Amniotic stem cell (primary cell): ENCODE results near the gene KLF5.

ENCODE experiments used
- DNase-seq: peaks from one replicate; lab custom pipeline; 2025; lab: John Stamatoyannopoulos, UW

Gene KLF5

DNA sequence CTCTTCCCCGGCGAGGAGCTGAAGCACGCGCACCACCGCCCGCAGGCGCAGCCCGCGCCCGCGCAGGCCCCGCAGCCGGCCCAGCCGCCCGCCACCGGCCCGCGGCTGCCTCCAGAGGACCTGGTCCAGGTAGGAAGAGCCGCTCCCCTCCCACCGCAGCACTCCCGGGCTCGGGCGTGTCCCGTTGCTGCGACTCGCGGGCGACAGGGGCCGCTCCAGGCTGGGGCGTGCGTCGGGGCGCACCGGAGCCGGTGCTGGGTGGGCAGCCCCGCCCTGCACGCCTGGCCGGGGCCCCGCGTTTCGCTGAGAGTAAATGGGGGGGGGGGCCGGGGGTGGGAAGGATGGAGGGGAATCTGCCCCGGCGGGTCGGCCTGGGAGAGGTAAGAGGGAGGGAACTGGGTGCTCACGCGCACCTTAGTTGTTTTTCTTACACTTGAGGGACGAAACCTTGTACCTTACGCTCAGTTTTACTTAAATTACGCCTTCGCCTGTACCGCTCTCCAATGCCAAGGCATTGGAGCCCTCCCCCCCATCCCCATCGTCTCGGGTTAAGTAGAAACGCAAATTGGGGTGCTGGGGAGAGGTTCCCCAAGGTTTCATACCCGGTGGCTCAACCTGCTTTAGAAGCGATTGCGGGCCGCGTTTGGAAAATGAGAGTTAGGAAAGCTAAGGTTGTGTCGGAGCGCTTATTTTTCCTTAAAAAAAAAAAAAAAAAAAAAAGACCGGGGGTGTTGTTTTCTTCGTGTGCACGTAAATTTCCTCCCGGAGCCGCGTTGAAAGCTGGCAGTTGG, 850 bp downstream of the KLF5 start:
- DNase-seq = peak; percentile 8

DNA sequence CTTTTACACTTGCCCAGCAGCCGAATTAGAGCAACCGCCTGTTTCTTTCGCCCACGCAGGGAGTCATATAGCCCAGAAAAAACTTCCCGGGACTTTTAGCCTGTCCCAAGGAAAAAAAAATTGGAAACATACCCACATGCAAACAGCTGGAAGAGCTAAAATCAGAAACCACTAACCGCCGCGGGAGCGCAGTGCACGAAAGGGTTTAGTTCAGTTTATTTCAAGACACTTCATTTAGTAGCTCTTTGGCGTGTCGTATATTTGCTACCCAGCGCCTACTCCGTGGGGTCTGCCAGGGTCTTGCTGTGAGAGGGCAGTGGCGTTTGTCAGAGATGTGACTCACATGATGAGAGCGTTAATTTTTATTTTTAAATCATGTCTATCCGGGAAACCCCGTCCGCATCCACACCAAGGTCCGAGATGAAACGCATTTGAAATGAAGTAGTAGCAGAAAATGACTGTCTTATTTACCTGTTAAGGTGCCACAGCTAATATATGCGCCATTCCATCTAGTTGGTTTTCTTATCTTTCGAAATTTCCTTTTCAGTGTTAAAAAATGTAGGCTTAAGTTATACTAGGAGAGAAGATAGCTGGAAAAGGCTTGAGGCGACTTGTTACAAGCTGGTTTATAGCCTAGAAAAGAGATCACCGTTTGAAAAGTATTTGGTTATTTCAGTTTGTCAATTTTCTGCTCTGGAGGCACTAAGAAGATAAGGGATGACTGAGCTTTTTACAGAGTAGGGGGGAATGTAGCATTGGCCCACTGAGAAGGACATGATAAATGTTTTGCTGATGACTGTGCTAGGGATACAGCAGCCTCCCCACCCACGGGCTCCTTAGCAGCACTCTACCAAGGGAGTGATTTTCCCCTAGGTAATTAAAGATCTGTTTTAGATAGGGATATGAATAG, 1.7 kb downstream of the KLF5 start:
- peak; percentile 31 for DNase-seq

DNA sequence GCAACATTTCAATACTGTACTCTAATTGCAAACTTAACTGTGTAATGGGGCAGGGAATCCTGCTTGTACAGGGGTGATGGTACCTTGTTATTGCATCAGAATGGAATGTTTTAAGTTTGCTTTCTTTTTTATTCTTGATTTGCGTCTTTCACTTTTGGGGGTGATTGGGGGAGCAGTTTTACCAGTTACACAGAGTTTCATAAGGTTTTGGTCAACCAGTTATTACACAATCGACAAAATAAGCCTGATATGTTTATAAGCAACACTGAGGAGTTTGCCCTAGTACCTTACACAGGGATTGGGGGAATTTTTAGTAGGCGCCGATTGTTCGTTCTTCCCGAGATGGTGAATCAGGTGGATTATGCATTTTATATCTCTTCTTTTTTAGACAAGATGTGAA, 2.7 kb downstream of the KLF5 start:
- DNase-seq = no peak

DNA sequence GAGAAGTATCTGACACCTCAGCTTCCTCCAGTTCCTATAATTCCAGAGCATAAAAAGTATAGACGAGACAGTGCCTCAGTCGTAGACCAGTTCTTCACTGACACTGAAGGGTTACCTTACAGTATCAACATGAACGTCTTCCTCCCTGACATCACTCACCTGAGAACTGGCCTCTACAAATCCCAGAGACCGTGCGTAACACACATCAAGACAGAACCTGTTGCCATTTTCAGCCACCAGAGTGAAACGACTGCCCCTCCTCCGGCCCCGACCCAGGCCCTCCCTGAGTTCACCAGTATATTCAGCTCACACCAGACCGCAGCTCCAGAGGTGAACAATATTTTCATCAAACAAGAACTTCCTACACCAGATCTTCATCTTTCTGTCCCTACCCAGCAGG, 3.1 kb downstream of the KLF5 start:
- DNase-seq = no peak

DNA sequence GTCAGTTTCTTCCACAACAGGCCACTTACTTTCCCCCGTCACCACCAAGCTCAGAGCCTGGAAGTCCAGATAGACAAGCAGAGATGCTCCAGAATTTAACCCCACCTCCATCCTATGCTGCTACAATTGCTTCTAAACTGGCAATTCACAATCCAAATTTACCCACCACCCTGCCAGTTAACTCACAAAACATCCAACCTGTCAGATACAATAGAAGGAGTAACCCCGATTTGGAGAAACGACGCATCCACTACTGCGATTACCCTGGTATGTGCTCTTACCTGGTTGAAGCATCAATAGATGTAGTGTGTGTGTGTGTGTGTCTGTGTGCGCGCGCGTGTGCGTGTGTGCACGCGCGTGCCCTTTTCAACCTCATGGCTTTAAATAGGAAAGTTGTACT, 3.7 kb downstream of the KLF5 start:
- no peak for DNase-seq

DNA sequence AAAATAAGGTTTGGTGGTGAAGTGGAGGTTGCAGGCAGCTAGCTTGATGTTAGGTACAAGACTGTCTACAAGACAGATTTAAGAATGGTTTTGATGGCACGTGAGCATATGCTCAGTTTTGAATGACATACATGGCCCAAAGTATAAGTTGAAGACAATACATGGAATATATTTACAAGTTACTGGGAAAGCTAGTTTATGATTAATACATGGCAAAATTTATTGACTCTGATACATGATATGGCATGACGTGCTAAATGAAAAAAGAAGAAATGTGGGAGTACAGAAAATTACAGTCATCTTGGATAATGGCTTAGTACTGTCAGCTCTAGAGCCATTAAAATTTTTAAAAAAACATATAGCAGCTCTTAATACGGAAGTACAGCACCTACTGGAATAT, 4.4 kb downstream of the KLF5 start:
- DNase-seq = no peak

DNA sequence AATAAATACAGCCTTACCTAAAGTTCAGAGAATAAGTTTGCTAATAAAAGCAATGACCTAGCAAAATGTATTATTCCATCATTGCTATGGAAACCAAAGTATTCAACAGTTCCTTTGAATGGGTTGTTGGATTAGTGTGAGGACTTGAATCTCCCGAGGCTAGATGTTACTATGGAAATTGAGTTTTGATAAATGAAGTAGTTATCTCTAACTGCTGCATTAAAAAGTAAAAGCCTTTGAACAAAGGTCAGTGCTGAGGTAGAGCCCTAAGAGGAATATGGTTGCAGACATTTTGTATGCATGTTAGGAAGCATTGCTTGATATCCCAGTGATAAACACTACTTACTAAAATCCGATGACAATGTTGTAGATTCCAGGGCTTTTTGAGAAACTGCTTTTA, 6.2 kb downstream of the KLF5 start:
- DNase-seq = no peak

DNA sequence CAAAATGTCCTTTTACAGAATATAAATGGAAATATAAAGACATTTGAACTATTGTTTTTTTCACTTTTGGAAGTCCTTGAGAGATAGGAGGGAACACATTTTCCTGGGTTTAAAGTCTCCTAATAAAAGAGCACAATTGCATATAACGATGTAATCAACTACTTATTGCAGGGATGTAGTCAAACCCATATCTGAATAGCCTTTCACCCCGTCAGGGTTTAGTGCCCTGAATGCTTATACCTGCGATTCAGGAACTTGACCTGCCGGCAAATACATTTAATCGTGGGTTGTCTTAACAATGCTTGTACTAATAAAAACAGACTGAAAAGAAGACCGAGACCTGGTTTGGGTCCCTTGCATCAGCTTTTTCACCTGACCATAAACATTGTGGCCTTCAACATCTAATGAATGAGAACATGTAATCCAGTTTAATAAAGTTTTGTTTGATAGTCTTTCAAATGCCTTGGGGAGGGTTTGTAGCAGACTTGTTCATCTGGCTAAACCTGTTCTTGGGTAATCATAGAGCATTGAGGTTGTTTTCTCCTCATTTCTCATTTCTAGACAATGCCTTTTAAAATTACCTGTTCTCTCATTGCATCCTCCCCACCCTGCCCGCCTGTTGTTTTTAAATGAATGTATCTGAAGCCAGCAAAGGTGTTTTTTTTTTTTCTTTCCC, 7.0 kb downstream of the KLF5 start:
- DNase-seq = no peak

DNA sequence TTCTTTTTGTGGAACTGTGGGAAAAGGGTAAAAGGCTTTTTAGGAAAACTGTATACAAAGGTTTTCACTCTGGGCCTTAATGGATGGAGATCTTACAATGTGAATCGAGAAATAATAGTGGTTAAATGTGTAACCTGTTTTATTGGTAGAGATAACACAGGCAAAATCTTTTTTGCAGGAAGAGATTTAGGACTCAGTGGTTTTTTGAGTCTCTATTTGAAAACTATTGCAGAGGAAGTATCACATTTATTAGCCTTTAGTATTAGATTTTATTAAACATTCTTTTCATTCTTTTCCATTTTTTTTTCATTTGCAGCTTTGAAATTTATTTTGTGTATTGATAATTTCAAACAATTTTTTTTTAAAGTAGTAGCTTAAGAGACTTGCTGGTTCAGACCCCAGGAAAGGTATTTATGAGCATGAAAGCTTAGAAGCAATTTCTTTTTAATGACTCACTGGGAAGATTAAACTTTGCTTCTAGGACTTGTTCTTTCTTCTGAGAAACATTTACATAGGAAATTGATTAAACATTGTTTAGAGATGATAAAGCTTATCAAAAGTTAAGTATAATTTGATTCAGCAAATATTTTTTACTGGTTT, 10.5 kb downstream of the KLF5 start:
- no peak for DNase-seq

DNA sequence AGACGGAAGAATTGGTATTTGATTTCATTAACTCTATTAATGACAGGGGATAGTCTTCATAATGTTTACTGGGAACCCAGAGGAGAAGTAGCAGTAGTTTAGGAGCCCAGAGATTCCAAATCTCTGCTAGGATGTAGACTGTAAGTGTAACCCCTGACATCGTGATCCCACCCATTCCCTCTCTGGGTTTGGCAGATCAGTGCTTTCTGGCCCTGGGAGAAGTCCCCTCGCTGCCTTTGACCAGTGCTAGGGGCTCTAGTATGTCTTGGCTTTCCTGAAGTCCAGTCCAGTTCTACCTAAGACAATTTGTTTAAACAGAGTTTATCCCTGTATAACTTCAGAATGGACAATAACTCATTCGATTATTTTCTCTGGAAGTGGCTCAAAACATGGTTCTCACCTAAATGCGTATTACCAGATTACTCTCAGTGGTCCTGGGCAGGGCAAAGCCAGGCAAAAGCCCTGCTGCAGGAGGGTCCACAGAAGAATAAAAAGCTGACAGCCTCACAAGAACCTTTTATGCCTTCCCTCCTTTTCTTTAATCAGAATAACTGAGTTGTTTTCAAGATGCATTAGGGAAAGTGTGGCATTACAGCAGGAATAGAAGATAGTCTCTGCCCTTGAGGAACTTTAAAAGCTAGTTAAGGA, 11.8 kb downstream of the KLF5 start:
- DNase-seq = no peak

DNA sequence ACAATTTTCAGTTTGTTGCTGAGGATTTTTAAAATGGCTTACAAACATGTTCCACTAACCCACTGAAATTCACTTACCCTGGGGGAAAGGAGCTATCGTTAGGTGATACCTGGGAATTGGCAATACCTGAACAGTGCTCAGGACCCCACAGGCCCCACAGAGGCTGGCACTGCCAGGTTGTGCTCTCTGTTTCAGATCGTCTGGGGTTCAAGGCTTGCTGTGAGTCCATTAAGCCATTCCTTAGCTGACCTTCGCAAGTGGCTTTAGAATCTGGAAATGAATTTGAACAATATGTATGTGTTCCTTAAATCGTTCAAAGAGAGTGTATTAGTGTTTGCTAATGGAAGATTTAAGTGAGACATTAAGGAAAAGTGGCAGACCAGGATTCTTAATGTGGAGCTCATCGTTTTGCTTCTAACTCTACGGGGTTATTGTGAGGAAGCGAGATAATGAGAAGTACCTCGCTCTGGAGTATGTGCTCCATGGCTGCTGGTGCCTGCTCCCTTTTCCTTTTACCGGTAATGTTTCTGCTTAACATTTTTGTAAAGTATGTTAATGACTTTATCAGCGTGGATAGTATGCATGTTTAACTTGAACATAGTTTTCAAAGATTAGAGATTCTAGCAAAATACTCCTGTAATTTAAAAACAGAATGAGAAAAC, 13.6 kb downstream of the KLF5 start:
- DNase-seq = no peak

DNA sequence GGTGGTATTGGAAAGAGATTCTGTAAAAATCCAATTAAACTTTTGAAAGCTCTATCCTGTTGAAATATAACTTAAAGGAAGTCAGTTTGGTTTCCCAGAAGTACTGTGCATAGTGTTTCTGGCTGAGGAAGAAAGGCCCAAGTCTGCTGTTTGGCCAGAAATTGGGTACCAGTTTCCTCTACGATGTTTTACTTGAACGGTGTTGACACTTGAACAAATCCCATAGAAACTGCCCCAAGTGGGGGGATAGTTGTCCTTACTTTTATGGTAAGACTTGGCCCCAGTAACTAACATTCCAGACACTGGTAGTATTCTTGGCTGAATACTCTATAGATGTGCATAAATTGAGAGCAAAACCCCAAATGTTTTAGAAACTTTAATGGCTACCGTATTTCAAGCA, 14.2 kb downstream of the KLF5 start:
- no peak for DNase-seq

DNA sequence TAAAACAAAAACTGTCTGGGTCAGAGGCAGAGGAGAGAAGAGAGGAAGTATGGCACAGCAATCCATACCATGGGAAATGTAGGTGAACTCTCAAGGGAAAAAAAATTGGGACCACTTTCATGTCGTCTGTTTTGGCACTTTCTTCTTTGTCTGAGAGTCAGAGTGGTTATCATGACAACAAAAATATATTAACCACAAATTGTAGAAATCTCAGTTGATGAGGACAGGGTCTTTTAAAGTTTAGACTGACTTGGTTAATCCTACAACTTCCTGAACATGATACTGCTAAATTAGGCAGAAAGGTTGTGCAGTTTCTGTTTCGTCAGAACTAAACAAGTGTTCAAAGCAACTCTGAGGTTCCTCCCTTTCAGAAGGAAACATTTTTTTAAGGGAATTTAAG, 15.2 kb downstream of the KLF5 start:
- DNase-seq = no peak

DNA sequence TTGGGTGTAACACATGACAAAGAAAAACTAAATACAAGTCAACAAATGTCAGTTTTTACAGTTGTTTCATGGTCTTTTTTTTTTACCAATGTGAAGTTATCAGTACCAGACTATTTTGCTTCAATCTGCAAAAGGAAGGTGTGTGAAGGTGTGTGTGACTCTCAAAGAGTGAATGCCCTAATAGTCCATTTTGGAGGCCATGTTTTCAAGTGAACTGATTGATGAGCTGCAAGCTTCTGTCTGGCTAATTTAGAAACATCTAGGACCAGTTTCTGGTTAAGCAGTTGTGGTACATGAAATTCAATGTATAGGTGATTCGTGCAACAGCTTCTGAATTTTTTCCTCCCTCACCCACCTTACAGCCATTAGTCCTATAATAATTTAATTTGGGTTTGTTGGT, 16.1 kb downstream of the KLF5 start:
- DNase-seq = no peak

DNA sequence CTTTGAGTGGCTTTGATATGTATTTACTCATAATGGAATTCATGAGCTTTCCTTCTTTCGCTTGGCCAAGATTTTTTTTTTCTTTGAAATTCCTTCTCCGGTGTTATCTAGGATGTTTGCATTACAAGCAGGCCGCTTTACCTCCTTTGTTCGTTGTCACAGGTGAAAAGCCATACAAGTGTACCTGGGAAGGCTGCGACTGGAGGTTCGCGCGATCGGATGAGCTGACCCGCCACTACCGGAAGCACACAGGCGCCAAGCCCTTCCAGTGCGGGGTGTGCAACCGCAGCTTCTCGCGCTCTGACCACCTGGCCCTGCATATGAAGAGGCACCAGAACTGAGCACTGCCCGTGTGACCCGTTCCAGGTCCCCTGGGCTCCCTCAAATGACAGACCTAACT, 16.7 kb downstream of the KLF5 start:
- DNase-seq = no peak

DNA sequence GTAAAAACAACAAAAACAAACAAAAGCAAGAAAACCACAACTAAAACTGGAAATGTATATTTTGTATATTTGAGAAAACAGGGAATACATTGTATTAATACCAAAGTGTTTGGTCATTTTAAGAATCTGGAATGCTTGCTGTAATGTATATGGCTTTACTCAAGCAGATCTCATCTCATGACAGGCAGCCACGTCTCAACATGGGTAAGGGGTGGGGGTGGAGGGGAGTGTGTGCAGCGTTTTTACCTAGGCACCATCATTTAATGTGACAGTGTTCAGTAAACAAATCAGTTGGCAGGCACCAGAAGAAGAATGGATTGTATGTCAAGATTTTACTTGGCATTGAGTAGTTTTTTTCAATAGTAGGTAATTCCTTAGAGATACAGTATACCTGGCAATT, 17.1 kb downstream of the KLF5 start:
- no peak for DNase-seq

DNA sequence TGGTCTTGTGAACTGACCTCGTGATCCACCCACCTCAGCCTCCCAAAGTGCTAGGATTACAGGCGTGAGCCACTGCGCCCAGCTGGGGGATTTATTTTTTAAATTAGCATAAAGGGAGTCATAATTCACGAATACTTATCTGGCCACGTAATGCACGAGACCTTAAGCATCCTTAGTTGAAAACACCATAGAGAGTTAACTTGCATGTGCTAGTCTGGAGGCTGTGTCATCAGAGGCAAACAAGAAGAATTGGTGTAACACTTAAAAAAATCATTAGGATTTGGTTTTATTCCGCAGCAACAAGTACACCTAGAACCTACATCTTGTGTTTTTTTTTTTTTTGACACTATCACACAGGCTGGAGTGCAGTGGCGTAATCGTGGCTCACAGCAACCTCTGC, 19.1 kb downstream of the KLF5 start:
- DNase-seq = no peak

DNA sequence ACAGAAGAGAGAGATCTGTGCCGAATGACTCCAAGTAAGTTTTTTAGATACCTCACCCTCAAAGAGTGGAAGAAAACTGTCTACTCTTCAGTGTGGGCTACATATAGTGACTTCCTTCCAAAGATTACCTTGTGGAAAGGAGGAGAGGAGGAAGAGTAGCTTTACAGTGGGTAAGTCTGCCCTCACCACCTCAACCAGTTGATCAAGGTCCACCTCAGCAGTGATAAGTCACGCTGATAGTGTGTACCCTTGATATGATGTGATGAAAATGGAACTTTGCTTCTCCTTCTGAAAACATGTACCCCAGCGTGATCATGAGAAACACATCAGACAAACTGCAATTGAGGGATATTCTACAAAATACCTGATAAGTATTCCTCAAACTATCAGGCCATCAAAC, 20.6 kb downstream of the KLF5 start:
- no peak for DNase-seq

DNA sequence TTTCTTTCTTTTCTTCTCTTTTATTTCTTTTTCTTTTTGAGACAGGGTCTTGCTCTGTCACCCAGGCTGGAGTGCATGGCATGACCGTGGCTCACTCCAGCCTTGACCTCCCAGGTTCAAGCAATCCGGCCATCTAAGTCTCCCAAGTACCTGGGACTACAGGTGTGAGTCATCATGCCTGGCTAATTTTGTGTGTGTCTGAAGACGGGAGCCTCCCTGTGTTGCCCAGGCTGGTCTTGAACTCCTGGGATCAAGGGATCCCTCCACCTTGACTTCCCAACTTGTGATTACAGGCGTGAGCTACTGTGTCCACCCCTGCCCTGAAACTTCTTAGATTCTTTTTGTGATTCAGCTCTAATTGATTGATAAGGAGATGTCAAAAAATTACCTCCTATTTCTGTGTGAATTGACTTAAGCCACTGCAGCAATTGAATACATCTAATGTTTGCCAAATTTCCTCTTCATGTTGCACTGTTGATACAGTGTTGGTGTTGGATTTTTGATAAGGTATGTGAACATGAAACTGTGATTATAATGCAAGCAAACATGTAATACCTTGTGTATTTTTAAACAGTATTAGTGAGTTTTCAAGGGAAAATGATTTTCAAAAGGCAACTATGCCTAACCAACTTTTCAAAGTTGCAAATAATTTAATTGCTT, 22.6 kb downstream of the KLF5 start:
- no peak for DNase-seq

DNA sequence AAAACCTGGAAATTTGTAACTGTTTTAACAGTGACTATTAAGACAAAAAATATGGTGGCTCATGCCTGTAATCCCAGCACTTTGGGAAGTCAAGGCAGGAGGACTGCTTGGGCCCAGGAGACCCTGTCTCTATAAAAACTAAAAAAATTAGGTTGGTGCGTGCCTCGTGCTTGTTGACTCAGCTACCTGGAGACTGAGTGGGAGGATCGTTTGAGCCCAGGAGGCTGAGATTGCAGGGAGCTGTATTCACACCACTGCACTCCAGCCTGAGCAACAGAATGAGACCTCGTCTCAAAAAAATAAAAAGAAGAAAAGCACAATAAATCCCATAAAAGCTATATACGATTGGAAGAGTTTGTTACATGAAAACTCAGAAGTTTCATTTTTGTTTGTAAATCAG, 23.7 kb downstream of the KLF5 start:
- no peak for DNase-seq

DNA sequence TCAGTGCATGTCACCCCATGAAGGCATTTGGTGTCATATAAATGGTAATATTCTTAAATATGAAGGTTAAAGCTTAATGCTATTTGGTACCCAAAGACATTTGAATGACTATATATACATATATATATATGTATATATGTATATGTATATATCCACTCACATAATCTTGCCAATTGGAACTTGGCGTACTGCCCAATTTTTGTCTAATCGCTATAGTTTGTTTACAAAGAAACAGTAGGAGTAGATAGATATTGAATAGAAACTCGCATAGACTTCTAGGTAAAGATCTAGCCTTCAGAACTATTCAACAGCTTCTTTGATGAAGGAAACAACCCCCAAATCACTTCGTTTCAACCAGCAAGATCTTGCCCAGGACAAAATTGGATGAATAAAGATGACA, 24.1 kb downstream of the KLF5 start:
- DNase-seq = no peak
